H1 (cell line): ENCODE measurements around the gene AASDHPPT. TPM values are rescaled to one million over a fixed set of nuclear protein-coding genes. Genes with fewer than 3 reads are reported as not detected.
A peak's percentile ranks its signal among the peaks of the same experiment; 100 is the strongest.

ENCODE experiments used
- CTCF ChIA-PET: fragments of 300-600 bp; sonication (Branson Sonifier 250); formaldehyde crosslinking; loops from one replicate; lab custom pipeline; 2021; ENCODE audit not compliant: partially characterized antibody; lab: Charles Lee
- POLR2A ChIA-PET: fragments of 300-600 bp; sonication (Branson Sonifier 250); formaldehyde crosslinking; loops from one replicate; lab custom pipeline; 2021; ENCODE audit warnings: inconsistent platforms; ENCODE audit not compliant: partially characterized antibody; lab: Charles Lee
- DNase-seq, 2 experiments: peaks; one replicate each; pipeline versions ENCODE4 v3.0.0 to v3.0.0-alpha.2; 2010 to 2022; ENCODE audit warnings: low spot score in 2 of 2, low read depth in 1 of 2, mixed read lengths in 1 of 2
- FAIRE-seq: peaks from 2 replicates; lab custom pipeline; 2011; peaks lifted over from hg19 to GRCh38; lab: Jason Lieb, UNC
- H2AFZ ChIP-seq: 2 replicates; pipeline ENCODE4 v1.8.1; 2012; ENCODE audit warnings: low read length, inconsistent platforms
- H2AK5ac ChIP-seq: 2 replicates; pipeline ENCODE4 v1.6.1; 2013; ENCODE audit warnings: low read depth, low read length
- H2BK120ac ChIP-seq: replicated peaks from 2 replicates; pipeline ENCODE3; 2013; ENCODE audit warnings: low read depth, low read length, inconsistent platforms
- H2BK12ac ChIP-seq: 2 replicates; pipeline ENCODE4 v1.6.1; 2013; ENCODE audit warnings: low read depth, low read length
- H2BK15ac ChIP-seq: 2 replicates; pipeline ENCODE4 v1.6.1; 2013; ENCODE audit warnings: low read length
- H2BK20ac ChIP-seq: 2 replicates; pipeline ENCODE4 v1.6.1; 2013; ENCODE audit warnings: low read length
- H2BK5ac ChIP-seq: 2 replicates; pipeline ENCODE4 v1.6.1; 2013; ENCODE audit warnings: low read depth, low read length
- H3K14ac ChIP-seq: 2 replicates; pipeline ENCODE4 v1.6.1; 2013; ENCODE audit warnings: inconsistent platforms; ENCODE audit not compliant: insufficient read length
- H3K18ac ChIP-seq: 2 replicates; pipeline ENCODE4 v1.6.1; 2013; ENCODE audit warnings: low read length; ENCODE audit errors: extremely low read depth
- H3K23ac ChIP-seq: 2 replicates; pipeline ENCODE4 v1.6.1; 2013; ENCODE audit warnings: inconsistent platforms; ENCODE audit not compliant: insufficient read length
- H3K23me2 ChIP-seq: 2 replicates; pipeline ENCODE4 v1.6.1; 2013; ENCODE audit warnings: low read depth, low read length
- H3K27ac ChIP-seq: 2 replicates; pipeline ENCODE4 v1.6.1; 2011; ENCODE audit warnings: low read depth, low read length, inconsistent platforms
- H3K27me3 ChIP-seq, 4 experiments: replicated peaks in 1 of 4; 1 replicate in 1 of 4; 2 replicates in 3 of 4; pipeline versions ENCODE4 v1.6.1 to v1.8.1; 2011 to 2013; ENCODE audit warnings: low read length in 3 of 4, mild to moderate bottlenecking in 3 of 4, inconsistent platforms in 2 of 4, mixed read lengths in 2 of 4, moderate library complexity in 1 of 4; ENCODE audit not compliant: control insufficient read depth in 3 of 4, insufficient read depth in 3 of 4; ENCODE audit errors: extremely low read depth in 1 of 4
- H3K36me3 ChIP-seq, 4 experiments: 2 replicates each; pipeline versions ENCODE4 v1.6.1 to v1.8.1; 2011 to 2013; ENCODE audit warnings: mild to moderate bottlenecking in 4 of 4, low read length in 3 of 4, moderate library complexity in 2 of 4, control low read depth in 1 of 4, inconsistent platforms in 1 of 4; ENCODE audit not compliant: insufficient read depth in 4 of 4, control insufficient read depth in 2 of 4
- H3K4ac ChIP-seq: replicated peaks from 2 replicates; pipeline ENCODE3; 2013; ENCODE audit warnings: low read length, low read depth, mixed read lengths, inconsistent platforms; ENCODE audit not compliant: insufficient read length
- H3K4me1 ChIP-seq, 4 experiments: replicated peaks in 1 of 4; 1 replicate in 1 of 4; 2 replicates in 3 of 4; pipeline versions ENCODE4 v1.6.1 to v1.8.1; 2011 to 2013; ENCODE audit warnings: low read length in 3 of 4, inconsistent platforms in 2 of 4, mixed read lengths in 1 of 4; ENCODE audit not compliant: insufficient read depth in 4 of 4, control insufficient read depth in 3 of 4
- H3K4me2 ChIP-seq, 2 experiments: 2 replicates each; pipeline versions ENCODE4 v1.6.1 to v1.8.1; 2011 to 2013; ENCODE audit warnings: low read depth in 2 of 2, low read length in 2 of 2, control low read depth in 1 of 2, inconsistent platforms in 1 of 2, mild to moderate bottlenecking in 1 of 2; ENCODE audit not compliant: insufficient read depth in 1 of 2
- H3K4me3 ChIP-seq, 4 experiments: fragments of 200-600, 300-600 bp in 1 of 4; sonication (generic), shearing (Covaris generic), sonication (Bioruptor Twin) in 1 of 4; 2 replicates each; pipeline versions ENCODE4 v1.5.1 to v1.8.1; 2011 to 2016; ENCODE audit warnings: low read length in 4 of 4, low read depth in 3 of 4, control low read depth in 2 of 4, inconsistent platforms in 2 of 4, mild to moderate bottlenecking in 2 of 4, mixed read lengths in 1 of 4, moderate library complexity in 1 of 4; ENCODE audit not compliant: insufficient read depth in 2 of 4; ENCODE audit errors: extremely low read depth in 1 of 4
- H3K56ac ChIP-seq: replicated peaks from 2 replicates; pipeline ENCODE3; 2013; ENCODE audit warnings: low read depth, mild to moderate bottlenecking, mixed read lengths, low read length, inconsistent platforms; ENCODE audit not compliant: insufficient read length
- H3K79me1 ChIP-seq: 2 replicates; pipeline ENCODE4 v1.6.1; 2013; ENCODE audit warnings: low read depth, low read length, control low read depth
- H3K79me2 ChIP-seq, 2 experiments: 2 replicates each; pipeline versions ENCODE4 v1.6.1 to v1.8.1; 2012 to 2013; ENCODE audit warnings: low read length in 2 of 2, mild to moderate bottlenecking in 2 of 2, inconsistent platforms in 1 of 2; ENCODE audit not compliant: insufficient read depth in 2 of 2, control insufficient read depth in 1 of 2
- H3K9ac ChIP-seq, 4 experiments: replicated peaks in 1 of 4; 1 replicate in 1 of 4; 2 replicates in 3 of 4; pipeline versions ENCODE4 v1.6.1 to v1.8.1; 2011 to 2013; ENCODE audit warnings: low read depth in 3 of 4, low read length in 3 of 4, control low read depth in 2 of 4, mild to moderate bottlenecking in 2 of 4, moderate library complexity in 2 of 4, inconsistent platforms in 1 of 4; ENCODE audit errors: extremely low read depth in 1 of 4
- H3K9me3 ChIP-seq, 2 experiments: 2 replicates each; pipeline versions ENCODE4 v1.6.1 to v1.8.1; 2012 to 2013; ENCODE audit warnings: mild to moderate bottlenecking in 2 of 2, moderate library complexity in 2 of 2, control low read depth in 1 of 2, inconsistent platforms in 1 of 2, low read depth in 1 of 2, low read length in 1 of 2, mixed read lengths in 1 of 2; ENCODE audit not compliant: insufficient read depth in 2 of 2
- H4K20me1 ChIP-seq, 2 experiments: replicated peaks in 1 of 2; 2 replicates each; pipeline versions ENCODE3 to v1.8.1; 2011 to 2013; ENCODE audit warnings: inconsistent platforms in 2 of 2, low read length in 2 of 2, mild to moderate bottlenecking in 1 of 2; ENCODE audit not compliant: insufficient read depth in 2 of 2, control insufficient read depth in 1 of 2
- H4K5ac ChIP-seq: 2 replicates; pipeline ENCODE4 v1.6.1; 2013; ENCODE audit warnings: low read length, low read depth, mixed read lengths, inconsistent platforms; ENCODE audit not compliant: insufficient read length
- H4K8ac ChIP-seq: 2 replicates; pipeline ENCODE4 v1.8.0; 2013; ENCODE audit warnings: mild to moderate bottlenecking, moderate library complexity, low read length, inconsistent platforms; ENCODE audit not compliant: insufficient read depth; ENCODE audit errors: extremely low read depth
- H4K91ac ChIP-seq: replicated peaks from 2 replicates; pipeline ENCODE3; 2013; ENCODE audit warnings: low read length, mixed read lengths, inconsistent platforms; ENCODE audit not compliant: insufficient read length
- KDM5A ChIP-seq: fragments of 200-600 bp; IDR thresholded peaks from 2 replicates; pipeline ENCODE4 v1.7.1; 2012; ENCODE audit warnings: mild to moderate bottlenecking, low read length, inconsistent platforms, mixed read lengths
- RAD21 ChIP-seq, 2 experiments: IDR thresholded peaks in 1 of 2; conservative IDR thresholded peaks in 1 of 2; 2 replicates each; pipeline ENCODE4 v1.6.1; 2011; ENCODE audit warnings: low read depth in 2 of 2, low read length in 2 of 2, improper control_type of control experiment in 1 of 2, inconsistent platforms in 1 of 2, mild to moderate bottlenecking in 1 of 2, moderate library complexity in 1 of 2
- ZNF274 ChIP-seq: IDR thresholded peaks from 2 replicates; pipeline ENCODE4 v1.7.0; 2012; ENCODE audit warnings: low read length, borderline replicate concordance; ENCODE audit errors: extremely low read depth
- polyA plus RNA-seq, 7 experiments: library from polyadenylated mRNA; depleted of rRNA in 3 of 7; stranded (reverse) in 5 of 7; unstranded in 2 of 7; fragments of >200 nt in 5 of 7; fragments of 200-250 nt in 2 of 7; gene quantifications; 1 replicate in 5 of 7; 2 replicates in 1 of 7; 4 replicates in 1 of 7; pipeline versions ENCODE4 v1.2.1 to v1.2.3, GENCODE V29; 2011 to 2013; ENCODE audit warnings: missing spikeins in 2 of 7, mixed read lengths in 2 of 7
- total RNA-seq: library from RNA; stranded (reverse); fragmentation: NEBNext Ultra II Directional; extraction: Animal tissue kit (Norgen Biotek cat#: 25700); gene quantifications from 2 replicates; pipeline ENCODE4 v1.2.1, GENCODE V29; 2021
- TF ChIP-seq, protein P1 (sequence below), 3 experiments: IDR thresholded peaks; 1 replicate in 2 of 3; 2 replicates in 1 of 3; pipeline versions ENCODE4 v1.5.1 to v1.6.1; 2011; ENCODE audit warnings: low read length in 3 of 3, mild to moderate bottlenecking in 3 of 3, inconsistent platforms in 2 of 3, low read depth in 1 of 3, moderate library complexity in 1 of 3; ENCODE audit not compliant: insufficient read depth in 1 of 3; ENCODE audit errors: control extremely low read depth in 1 of 3

The AASDHPPT gene
- total and polyA plus RNA-seq, 2 of the 8 experiments (the other 6 are each of a cell fraction or from before 2014, with no cell fraction given) = 15.7 to 42.2 TPM

DNA sequence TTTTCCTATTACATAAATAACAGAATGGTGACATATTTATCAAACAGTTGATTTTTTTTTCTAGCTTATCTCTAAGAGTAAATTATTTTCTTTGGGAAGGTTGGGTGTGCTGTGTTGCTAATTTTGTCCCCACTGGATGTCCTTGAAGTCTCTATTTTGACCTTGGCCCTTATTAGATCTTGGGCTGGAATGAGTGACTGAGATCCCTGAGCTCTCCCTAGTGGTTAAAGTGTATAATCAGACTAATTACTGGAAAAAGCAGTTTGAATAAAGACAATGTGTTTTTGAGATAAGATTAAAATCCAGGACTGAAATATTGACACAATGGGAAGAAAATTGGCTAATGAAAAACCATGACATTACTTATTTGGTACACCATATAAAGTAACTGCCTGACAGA lies 56.1 kb downstream of the AASDHPPT start:
- H3K18ac ChIP-seq = no peak overlapping the region
- H3K14ac ChIP-seq = no peak overlapping the region
- no peaks in the 10 kb centered on the region for H3K23me2 ChIP-seq
- no peak overlapping the region for H2BK20ac ChIP-seq
- no peak overlapping the region for H3K23ac ChIP-seq
- no peak overlapping the region for H3K56ac ChIP-seq
- no peak overlapping the region for H3K27ac ChIP-seq
- no peaks in the 10 kb centered on the region for H3K9me3 ChIP-seq
- no peaks in the 10 kb centered on the region for H3K79me1 ChIP-seq
- no peaks in the 10 kb centered on the region for H3K79me2 ChIP-seq
- H4K91ac ChIP-seq = no peak overlapping the region
- no peak overlapping the region for H3K4ac ChIP-seq
- H2BK15ac ChIP-seq = no peak overlapping the region
- ChIA-PET CTCF (interaction anchor here (0.6 to 2.2 kb wide), 16 partner anchors 8 to 1802 kb away, joined by 3 to 12 read pairs (median 4); no protein-coding TSS in a partner anchor), POLR2A (interaction anchor here (0.6 kb wide), 1 partner anchor 43 kb away, joined by 3 read pairs; no protein-coding TSS in a partner anchor)
- no peaks in the 10 kb centered on the region for H3K27me3 ChIP-seq
- TF ChIP-seq, protein P1, sequence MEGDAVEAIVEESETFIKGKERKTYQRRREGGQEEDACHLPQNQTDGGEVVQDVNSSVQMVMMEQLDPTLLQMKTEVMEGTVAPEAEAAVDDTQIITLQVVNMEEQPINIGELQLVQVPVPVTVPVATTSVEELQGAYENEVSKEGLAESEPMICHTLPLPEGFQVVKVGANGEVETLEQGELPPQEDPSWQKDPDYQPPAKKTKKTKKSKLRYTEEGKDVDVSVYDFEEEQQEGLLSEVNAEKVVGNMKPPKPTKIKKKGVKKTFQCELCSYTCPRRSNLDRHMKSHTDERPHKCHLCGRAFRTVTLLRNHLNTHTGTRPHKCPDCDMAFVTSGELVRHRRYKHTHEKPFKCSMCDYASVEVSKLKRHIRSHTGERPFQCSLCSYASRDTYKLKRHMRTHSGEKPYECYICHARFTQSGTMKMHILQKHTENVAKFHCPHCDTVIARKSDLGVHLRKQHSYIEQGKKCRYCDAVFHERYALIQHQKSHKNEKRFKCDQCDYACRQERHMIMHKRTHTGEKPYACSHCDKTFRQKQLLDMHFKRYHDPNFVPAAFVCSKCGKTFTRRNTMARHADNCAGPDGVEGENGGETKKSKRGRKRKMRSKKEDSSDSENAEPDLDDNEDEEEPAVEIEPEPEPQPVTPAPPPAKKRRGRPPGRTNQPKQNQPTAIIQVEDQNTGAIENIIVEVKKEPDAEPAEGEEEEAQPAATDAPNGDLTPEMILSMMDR (IDR thresholded peaks at IDR 0.05; ENCODE audit: control extremely low read depth in 1 of 3, insufficient read depth in 1 of 3, low read depth in 1 of 3, low read length in 3 of 3) = peak in 2 of 3 experiments; percentile 32 to 38; a peak in 2 of 4 replicates
- no peak for TF ChIP-seq ZNF274
- TF ChIP-seq KDM5A = no peak
- peak; percentile 65 to 67 for TF ChIP-seq RAD21 (IDR thresholded peaks at IDR 0.05 in 1 of 2, conservative IDR thresholded peaks at IDR 0.05 in 1 of 2; ENCODE audit: low read depth in 2 of 2, low read length in 2 of 2)
- no peak overlapping the region for H4K8ac ChIP-seq
- no peak overlapping the region for H2BK120ac ChIP-seq
- no peak overlapping the region for H2AK5ac ChIP-seq
- H4K20me1 ChIP-seq = no peaks in the 10 kb centered on the region
- no peaks in the 10 kb centered on the region for H3K36me3 ChIP-seq
- DNase-seq (no peak), FAIRE-seq (no peak)
- no peak overlapping the region for H2BK5ac ChIP-seq
- H3K9ac ChIP-seq = no peak overlapping the region
- no peaks in the 10 kb centered on the region; a peak in 1 of 7 replicates for H3K4me1 ChIP-seq
- H2AFZ ChIP-seq = no peak overlapping the region
- H4K5ac ChIP-seq = no peak overlapping the region
- no peak overlapping the region for H3K4me3 ChIP-seq
- H2BK12ac ChIP-seq = no peak overlapping the region
- H3K4me2 ChIP-seq = no peak overlapping the region
